ENCODE results near the gene DOC2A.

GRCh38 chr16:30004811-30005242 is 6.0 kb downstream of the DOC2A start:
- TF ChIP-seq CTCF (IDR thresholded peaks at IDR 0.05; ENCODE audit: extremely low read depth in 1 of 2, insufficient read depth in 1 of 2, low read depth in 1 of 2, low read length in 2 of 2) (no peak), POLR2A (IDR thresholded peaks at IDR 0.05; ENCODE audit: low read depth, low read length) (no peak), POLR2AphosphoS5 (IDR thresholded peaks at IDR 0.05; ENCODE audit: insufficient read depth, low read depth, low read length) (no peak)

All from endothelial cell of umbilical vein (primary cell).